Activated CD4-positive, alpha-beta memory T cell treated with anti-CD3 and anti-CD28 coated beads, Interleukin-2, amount 10 ng/mL, durations not matched to agents 7 days and 5 days (primary cell): Measurements from ENCODE around the gene DPP10. TPM values are rescaled to one million over a fixed set of nuclear protein-coding genes. Genes with fewer than 3 reads are reported as not detected.
"Not testable (repeated sequence)": the region's sequence is repeated elsewhere in the genome, so short reads cannot be mapped to it uniquely, and the experiment has no call there.

Experiments used
- CTCF ChIA-PET: fragments of 350-600 bp; sonication (Branson Sonifier 250); formaldehyde crosslinking; loops from one replicate; lab custom pipeline; 2021; ENCODE audit warnings: antibody characterized with exemption, inconsistent platforms; lab: Charles Lee
- POLR2A ChIA-PET: fragments of 350-600 bp; sonication (Branson Sonifier 250); formaldehyde crosslinking; loops from one replicate; lab custom pipeline; 2021; ENCODE audit warnings: antibody characterized with exemption; lab: Charles Lee
- DNase-seq: peaks from one replicate; pipeline ENCODE4 v3.0.0-alpha.2; 2020
- H3K27ac Mint-ChIP-seq: one replicate; pipeline ENCODE4 v1.8.0; 2021; ENCODE audit warnings: mild to moderate bottlenecking, mixed read lengths
- H3K27me3 Mint-ChIP-seq: one replicate; pipeline ENCODE4 v1.8.0; 2021; ENCODE audit warnings: mixed read lengths
- H3K36me3 Mint-ChIP-seq: one replicate; pipeline ENCODE4 v1.8.0; 2021; ENCODE audit warnings: low read depth, mixed read lengths
- H3K4me1 Mint-ChIP-seq: one replicate; pipeline ENCODE4 v1.8.0; 2021; ENCODE audit warnings: mixed read lengths
- H3K4me3 Mint-ChIP-seq: one replicate; pipeline ENCODE4 v1.8.0; 2021; ENCODE audit warnings: mild to moderate bottlenecking, mixed read lengths
- H3K9me3 Mint-ChIP-seq: one replicate; pipeline ENCODE4 v1.8.0; 2021; ENCODE audit warnings: mixed read lengths
- total RNA-seq, 2 experiments: library from RNA; stranded (reverse); gene quantifications; one replicate each; pipeline ENCODE4 v1.2.3, GENCODE V29; 2021

The DPP10 gene
- not detected for total RNA-seq

GRCh38 chr2:114442510-114442909, at the start of gene DPP10:
TSS of gene DPP10 (plus strand) at chr2:114442641.
- H3K9me3 Mint-ChIP-seq = no peaks in the 10 kb centered on the region
- ChIA-PET CTCF (no interaction called here), POLR2A (no interaction called here)
- no peaks in the 10 kb centered on the region for H3K27me3 Mint-ChIP-seq
- H3K4me3 Mint-ChIP-seq = no peak within 1 kb of the TSS
- no peak for DNase-seq
- no peak within 1 kb of the TSS for H3K27ac Mint-ChIP-seq
- H3K36me3 Mint-ChIP-seq = no peaks in the 10 kb centered on the region
- no peaks in the 10 kb centered on the region for H3K4me1 Mint-ChIP-seq

- Mint-ChIP-seq H3K9me3 (no peaks in the 10 kb centered on the region), H3K36me3 (no peaks in the 10 kb centered on the region), H3K4me3 (no peak overlapping the region), H3K27me3 (no peaks in the 10 kb centered on the region), H3K4me1 (no peaks in the 10 kb centered on the region), H3K27ac (no peak overlapping the region)
- POLR2A ChIA-PET = no interaction called here
- CTCF ChIA-PET = no interaction called here
- DNase-seq = no peak
These were observed 41.6 kb upstream of the DPP10 start for GRCh38 chr2:114400890-114401289.

GRCh38 chr2:114405247-114406116, 37.0 kb upstream of the DPP10 start:
- no peak overlapping the region for H3K27ac Mint-ChIP-seq
- no peak for DNase-seq
- no peaks in the 10 kb centered on the region for H3K27me3 Mint-ChIP-seq
- CTCF ChIA-PET = no interaction called here
- no peak overlapping the region for H3K4me3 Mint-ChIP-seq
- no peaks in the 10 kb centered on the region for H3K36me3 Mint-ChIP-seq
- POLR2A ChIA-PET = no interaction called here
- H3K9me3 Mint-ChIP-seq = peaks cover 5% of the 10 kb centered on the region
- H3K4me1 Mint-ChIP-seq = no peaks in the 10 kb centered on the region

DNA sequence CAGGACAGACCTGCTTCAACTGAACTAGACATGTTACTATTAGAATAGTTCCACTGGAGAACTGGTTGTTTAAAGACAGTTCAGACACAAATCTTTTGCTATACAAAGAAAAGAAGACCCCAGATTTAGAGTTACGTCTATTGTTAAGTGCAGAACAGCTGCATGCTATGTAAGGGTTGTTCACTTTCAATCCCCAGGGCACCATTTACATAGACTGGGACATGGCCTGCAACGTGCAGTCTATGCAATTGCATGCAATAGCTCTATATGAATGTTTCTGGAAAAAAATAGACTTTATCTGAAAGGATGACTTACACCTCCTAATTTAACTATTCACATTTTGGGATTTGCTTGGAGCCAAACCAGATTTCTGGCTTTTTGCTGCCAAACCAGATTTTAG, 36.1 kb upstream of the DPP10 start:
- Mint-ChIP-seq H3K4me3 (no peak overlapping the region), H3K27me3 (no peaks in the 10 kb centered on the region), H3K36me3 (no peaks in the 10 kb centered on the region), H3K4me1 (no peaks in the 10 kb centered on the region), H3K27ac (no peak overlapping the region), H3K9me3 (peaks cover 5% of the 10 kb centered on the region)
- ChIA-PET POLR2A (interaction anchor here (0.6 kb wide), 1 partner anchor 417 kb away, joined by 3 read pairs; no protein-coding TSS in a partner anchor), CTCF (no interaction called here)
- DNase-seq = no peak

DNA sequence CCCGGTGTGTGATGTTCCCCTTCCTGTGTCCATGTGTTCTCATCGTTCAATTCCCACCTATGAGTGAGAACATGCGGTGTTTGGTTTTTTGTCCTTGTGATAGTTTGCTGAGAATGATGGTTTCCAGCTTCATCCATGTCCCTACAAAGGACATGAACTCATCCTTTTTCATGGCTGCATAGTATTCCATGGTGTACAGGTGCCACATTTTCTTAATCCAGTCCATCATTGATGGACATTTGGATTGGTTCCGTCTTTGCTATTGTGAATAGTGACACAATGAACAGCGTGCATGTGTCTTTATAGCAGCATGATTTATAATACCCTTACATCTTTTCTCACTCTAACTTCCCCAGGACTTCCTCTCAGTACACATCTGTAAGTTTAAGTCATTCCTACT, 35.1 kb upstream of the DPP10 start:
- H3K27me3 Mint-ChIP-seq, DNase-seq, POLR2A ChIA-PET, H3K4me1 Mint-ChIP-seq, H3K36me3 Mint-ChIP-seq, H3K4me3 Mint-ChIP-seq, H3K27ac Mint-ChIP-seq, CTCF ChIA-PET, H3K9me3 Mint-ChIP-seq: not testable (repeated sequence)

GRCh38 chr2:114421781-114422180, 20.7 kb upstream of the DPP10 start:
- no peaks in the 10 kb centered on the region for H3K36me3 Mint-ChIP-seq
- POLR2A ChIA-PET = no interaction called here
- H3K4me1 Mint-ChIP-seq = no peaks in the 10 kb centered on the region
- no peak overlapping the region for H3K4me3 Mint-ChIP-seq
- CTCF ChIA-PET = no interaction called here
- no peaks in the 10 kb centered on the region for H3K9me3 Mint-ChIP-seq
- H3K27me3 Mint-ChIP-seq = no peaks in the 10 kb centered on the region
- DNase-seq = no peak
- no peak overlapping the region for H3K27ac Mint-ChIP-seq

- ChIA-PET POLR2A (no interaction called here), CTCF (no interaction called here)
- H3K4me1 Mint-ChIP-seq = no peaks in the 10 kb centered on the region
- H3K27me3 Mint-ChIP-seq = no peaks in the 10 kb centered on the region
- no peaks in the 10 kb centered on the region for H3K36me3 Mint-ChIP-seq
- DNase-seq = no peak
- no peaks in the 10 kb centered on the region for H3K9me3 Mint-ChIP-seq
- no peak overlapping the region for H3K27ac Mint-ChIP-seq
- H3K4me3 Mint-ChIP-seq = no peak overlapping the region
These were observed 17.7 kb upstream of the DPP10 start for GRCh38 chr2:114424699-114425098.

- ChIA-PET POLR2A (no interaction called here), CTCF (no interaction called here)
- H3K36me3 Mint-ChIP-seq = no peaks in the 10 kb centered on the region
- H3K27ac Mint-ChIP-seq = no peak overlapping the region
- H3K4me3 Mint-ChIP-seq = no peak overlapping the region
- no peak for DNase-seq
- H3K9me3 Mint-ChIP-seq = no peaks in the 10 kb centered on the region
- H3K4me1 Mint-ChIP-seq = no peaks in the 10 kb centered on the region
- no peaks in the 10 kb centered on the region for H3K27me3 Mint-ChIP-seq
These were observed 15.7 kb upstream of the DPP10 start for GRCh38 chr2:114426756-114427155.

DNA sequence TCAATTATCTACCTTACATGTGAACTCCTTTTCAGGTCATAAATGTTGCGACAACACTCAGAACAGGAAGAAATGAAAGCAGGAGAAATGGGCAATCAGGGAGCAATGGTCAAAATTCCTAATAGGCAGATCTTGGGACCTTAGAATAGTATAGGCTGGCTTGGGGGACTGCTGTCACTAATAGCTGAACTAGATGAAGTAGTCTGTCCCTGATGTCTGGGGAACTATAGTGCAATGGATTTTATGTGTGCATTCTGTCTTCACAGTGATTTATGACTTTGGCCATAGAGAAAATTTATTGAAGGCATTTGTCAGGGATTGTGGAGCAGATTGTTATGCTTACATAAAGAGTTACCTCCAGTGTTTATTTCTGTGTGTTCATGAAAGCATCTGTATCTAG, 6.1 kb upstream of the DPP10 start:
- H3K4me3 Mint-ChIP-seq = no peak overlapping the region
- no peaks in the 10 kb centered on the region for H3K9me3 Mint-ChIP-seq
- no peaks in the 10 kb centered on the region for H3K4me1 Mint-ChIP-seq
- no peaks in the 10 kb centered on the region for H3K27me3 Mint-ChIP-seq
- CTCF ChIA-PET = no interaction called here
- POLR2A ChIA-PET = no interaction called here
- DNase-seq = no peak
- H3K36me3 Mint-ChIP-seq = no peaks in the 10 kb centered on the region
- H3K27ac Mint-ChIP-seq = no peak overlapping the region

- ChIA-PET CTCF (no interaction called here), POLR2A (no interaction called here)
- Mint-ChIP-seq H3K27ac (no peak overlapping the region), H3K27me3 (no peaks in the 10 kb centered on the region), H3K4me1 (no peaks in the 10 kb centered on the region), H3K4me3 (no peak overlapping the region), H3K9me3 (no peaks in the 10 kb centered on the region), H3K36me3 (no peaks in the 10 kb centered on the region)
- no peak for DNase-seq
These were observed 4.1 kb downstream of the DPP10 start for GRCh38 chr2:114446571-114446970.

GRCh38 chr2:114450639-114451038, 8.2 kb downstream of the DPP10 start:
- no peak overlapping the region for H3K27ac Mint-ChIP-seq
- DNase-seq = no peak
- CTCF ChIA-PET = no interaction called here
- no peaks in the 10 kb centered on the region for H3K27me3 Mint-ChIP-seq
- no peak overlapping the region for H3K4me3 Mint-ChIP-seq
- H3K4me1 Mint-ChIP-seq = no peaks in the 10 kb centered on the region
- H3K36me3 Mint-ChIP-seq = no peaks in the 10 kb centered on the region
- H3K9me3 Mint-ChIP-seq = no peaks in the 10 kb centered on the region
- POLR2A ChIA-PET = no interaction called here

DNA sequence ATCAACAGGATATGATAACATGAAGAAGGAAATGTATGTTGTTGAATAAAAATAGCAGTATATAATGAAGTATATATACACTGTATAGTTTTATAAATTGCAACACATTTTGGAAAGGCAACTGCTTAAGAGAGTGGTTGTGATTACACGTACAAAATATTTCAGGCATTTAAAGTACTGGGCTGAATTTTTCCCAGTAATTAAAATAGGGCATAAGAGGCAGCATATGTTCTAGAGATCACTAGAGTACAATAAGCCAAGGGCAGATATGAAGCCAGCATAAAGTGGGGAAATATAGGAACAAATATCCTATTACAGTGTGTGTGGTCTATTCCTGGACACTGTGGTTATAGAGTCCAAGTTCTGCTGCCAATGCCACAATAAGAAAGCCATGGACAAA, 14.1 kb downstream of the DPP10 start:
- Mint-ChIP-seq H3K4me3 (no peak overlapping the region), H3K27ac (no peak overlapping the region), H3K27me3 (no peaks in the 10 kb centered on the region), H3K9me3 (no peaks in the 10 kb centered on the region), H3K36me3 (no peaks in the 10 kb centered on the region), H3K4me1 (no peaks in the 10 kb centered on the region)
- no peak for DNase-seq
- CTCF ChIA-PET = no interaction called here
- POLR2A ChIA-PET = no interaction called here

GRCh38 chr2:114457956-114458355, 15.5 kb downstream of the DPP10 start:
- H3K27me3 Mint-ChIP-seq = no peaks in the 10 kb centered on the region
- no peak overlapping the region for H3K4me3 Mint-ChIP-seq
- no peak for DNase-seq
- ChIA-PET CTCF (no interaction called here), POLR2A (no interaction called here)
- no peak overlapping the region for H3K27ac Mint-ChIP-seq
- H3K4me1 Mint-ChIP-seq = no peaks in the 10 kb centered on the region
- no peaks in the 10 kb centered on the region for H3K36me3 Mint-ChIP-seq
- H3K9me3 Mint-ChIP-seq = no peaks in the 10 kb centered on the region

DNA sequence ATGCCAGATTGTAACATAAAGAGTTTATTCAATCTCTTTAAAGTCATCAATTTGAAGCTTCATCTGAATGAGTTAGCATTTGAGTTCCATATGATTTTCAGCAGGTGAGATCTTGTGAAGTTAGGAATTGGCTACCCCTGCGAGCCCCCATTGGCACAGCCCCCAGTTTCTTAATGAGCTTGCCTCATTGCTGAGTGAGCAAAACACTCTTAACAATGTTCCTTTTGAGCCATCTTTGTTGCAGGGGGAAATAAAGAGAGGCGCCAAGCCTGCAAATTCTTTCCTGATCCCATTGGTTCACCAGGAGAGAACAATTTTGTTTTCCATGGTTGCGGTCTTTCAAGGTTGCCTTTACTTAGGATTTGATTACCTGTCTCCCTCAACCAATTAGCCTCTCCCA, 18.7 kb downstream of the DPP10 start:
- Mint-ChIP-seq H3K27ac (no peak overlapping the region), H3K36me3 (no peaks in the 10 kb centered on the region)

More for the DNA sequence above, 18.7 kb downstream of the DPP10 start:
- Mint-ChIP-seq H3K9me3 (no peaks in the 10 kb centered on the region), H3K4me3 (no peak overlapping the region), H3K27me3 (no peaks in the 10 kb centered on the region), H3K4me1 (no peaks in the 10 kb centered on the region)
- POLR2A ChIA-PET = no interaction called here
- CTCF ChIA-PET = no interaction called here
- DNase-seq = no peak
